ENCODE measurements around the gene MIER3.
A peak's percentile ranks its signal among the peaks of the same experiment; 100 is the strongest.

MIER3 gene

GRCh38 chr5:56919942-56920662 lies 31.8 kb downstream of the MIER3 start:
- Mint-ChIP-seq H3K4me3 (no peak overlapping the region), H3K4me1 (peaks cover 10% of the 10 kb centered on the region), H3K9me3 (no peaks in the 10 kb centered on the region), H3K27ac (no peak overlapping the region), H3K27me3 (no peaks in the 10 kb centered on the region), H3K36me3 (peaks cover 7% of the 10 kb centered on the region)

GRCh38 chr5:56918054-56918453 lies 33.9 kb downstream of the MIER3 start:
- Mint-ChIP-seq H3K27ac (no peak overlapping the region), H3K4me1 (peaks cover 10% of the 10 kb centered on the region), H3K4me3 (no peak overlapping the region), H3K9me3 (no peaks in the 10 kb centered on the region), H3K27me3 (no peaks in the 10 kb centered on the region), H3K36me3 (peaks cover 1% of the 10 kb centered on the region)

GRCh38 chr5:56917534-56917933 lies 34.4 kb downstream of the MIER3 start:
- no peak overlapping the region for H3K27ac Mint-ChIP-seq
- H3K27me3 Mint-ChIP-seq = no peaks in the 10 kb centered on the region
- peaks cover under 1% of the 10 kb centered on the region for H3K36me3 Mint-ChIP-seq

GRCh38 chr5:56914678-56915077 lies 37.2 kb downstream of the MIER3 start:
- Mint-ChIP-seq H3K27ac (no peak overlapping the region), H3K27me3 (no peaks in the 10 kb centered on the region), H3K4me1 (peaks cover 16% of the 10 kb centered on the region), H3K9me3 (no peaks in the 10 kb centered on the region), H3K36me3 (no peaks in the 10 kb centered on the region), H3K4me3 (no peak overlapping the region)

More at GRCh38 chr5:56917534-56917933, 34.4 kb downstream of the MIER3 start:
- H3K9me3 Mint-ChIP-seq = no peaks in the 10 kb centered on the region
- H3K4me1 Mint-ChIP-seq = peaks cover 8% of the 10 kb centered on the region
- H3K4me3 Mint-ChIP-seq = no peak overlapping the region

- no peak overlapping the region for H3K27ac Mint-ChIP-seq
These were observed 38.2 kb downstream of the MIER3 start for GRCh38 chr5:56913766-56914165.

GRCh38 chr5:56910210-56910965 lies 41.5 kb downstream of the MIER3 start:
- Mint-ChIP-seq H3K36me3 (no peaks in the 10 kb centered on the region), H3K4me3 (peak overlapping the region; percentile 92), H3K4me1 (peaks cover 22% of the 10 kb centered on the region), H3K27me3 (no peaks in the 10 kb centered on the region), H3K9me3 (no peaks in the 10 kb centered on the region), H3K27ac (peak overlapping the region; percentile 94)

More at GRCh38 chr5:56913766-56914165, 38.2 kb downstream of the MIER3 start:
- peaks cover 19% of the 10 kb centered on the region for H3K4me1 Mint-ChIP-seq
- no peaks in the 10 kb centered on the region for H3K27me3 Mint-ChIP-seq
- no peaks in the 10 kb centered on the region for H3K9me3 Mint-ChIP-seq
- H3K4me3 Mint-ChIP-seq = no peak overlapping the region
- no peaks in the 10 kb centered on the region for H3K36me3 Mint-ChIP-seq

GRCh38 chr5:56909294-56910209 lies 42.4 kb downstream of the MIER3 start, which contains the start of gene SETD9:
SETD9 (plus strand) TSS chr5:56909596; CDS start chr5:56909646, 50 bp downstream.
- H3K4me1 Mint-ChIP-seq = peaks cover 22% of the 10 kb centered on the region
- no peaks in the 10 kb centered on the region for H3K9me3 Mint-ChIP-seq
- peak within 1 kb of the TSS; percentile 94 for H3K27ac Mint-ChIP-seq
- H3K4me3 Mint-ChIP-seq = peak within 1 kb of the TSS; percentile 92
- H3K27me3 Mint-ChIP-seq = no peaks in the 10 kb centered on the region
- H3K36me3 Mint-ChIP-seq = no peaks in the 10 kb centered on the region

- Mint-ChIP-seq H3K36me3 (no peaks in the 10 kb centered on the region), H3K9me3 (no peaks in the 10 kb centered on the region), H3K4me1 (peaks cover 22% of the 10 kb centered on the region), H3K27me3 (no peaks in the 10 kb centered on the region), H3K4me3 (peak overlapping the region; percentile 92), H3K27ac (peak overlapping the region; percentile 88)
These were observed 43.0 kb downstream of the MIER3 start for GRCh38 chr5:56908942-56909293.

- Mint-ChIP-seq H3K4me3 (no peak overlapping the region), H3K36me3 (no peaks in the 10 kb centered on the region), H3K27me3 (no peaks in the 10 kb centered on the region), H3K4me1 (no peaks in the 10 kb centered on the region), H3K27ac (no peak overlapping the region), H3K9me3 (no peaks in the 10 kb centered on the region)
These were observed 50.9 kb downstream of the MIER3 start for GRCh38 chr5:56900858-56901578.

- Mint-ChIP-seq H3K36me3 (no peaks in the 10 kb centered on the region), H3K27me3 (no peaks in the 10 kb centered on the region), H3K27ac (no peak overlapping the region), H3K4me1 (no peaks in the 10 kb centered on the region), H3K9me3 (no peaks in the 10 kb centered on the region), H3K4me3 (no peak overlapping the region)
These were observed 51.5 kb downstream of the MIER3 start for GRCh38 chr5:56900395-56900794.

GRCh38 chr5:56898213-56898612 lies 53.7 kb downstream of the MIER3 start:
- Mint-ChIP-seq H3K4me3 (no peak overlapping the region), H3K9me3 (no peaks in the 10 kb centered on the region), H3K4me1 (peaks cover 4% of the 10 kb centered on the region), H3K27me3 (no peaks in the 10 kb centered on the region), H3K27ac (peak overlapping the region; percentile 20), H3K36me3 (peaks cover 7% of the 10 kb centered on the region)

GRCh38 chr5:56896763-56897162 lies 55.2 kb downstream of the MIER3 start:
- Mint-ChIP-seq H3K9me3 (no peaks in the 10 kb centered on the region), H3K36me3 (peaks cover 7% of the 10 kb centered on the region), H3K27ac (peak overlapping the region; percentile 11), H3K27me3 (no peaks in the 10 kb centered on the region), H3K4me3 (no peak overlapping the region), H3K4me1 (peaks cover 6% of the 10 kb centered on the region)

- Mint-ChIP-seq H3K4me3 (no peak overlapping the region), H3K27me3 (no peaks in the 10 kb centered on the region), H3K4me1 (peaks cover 10% of the 10 kb centered on the region), H3K36me3 (peaks cover 15% of the 10 kb centered on the region), H3K27ac (peak overlapping the region; percentile 19), H3K9me3 (no peaks in the 10 kb centered on the region)
These were observed 58.5 kb downstream of the MIER3 start for GRCh38 chr5:56893251-56893951.

- H3K9me3 Mint-ChIP-seq = no peaks in the 10 kb centered on the region
- H3K27me3 Mint-ChIP-seq = no peaks in the 10 kb centered on the region
- peaks cover 27% of the 10 kb centered on the region for H3K36me3 Mint-ChIP-seq
- H3K4me1 Mint-ChIP-seq = peaks cover 10% of the 10 kb centered on the region
- H3K4me3 Mint-ChIP-seq = no peak overlapping the region
- peak overlapping the region; percentile 49 for H3K27ac Mint-ChIP-seq
These were observed 70.4 kb downstream of the MIER3 start for GRCh38 chr5:56881571-56881970.
